H9 (cell line): ENCODE measurements around the gene CAB39. TPM values are rescaled to one million over a fixed set of nuclear protein-coding genes. Genes with fewer than 3 reads are reported as not detected.

Experiments
- DNase-seq: peaks from one replicate; pipeline ENCODE4 v3.0.0-alpha.2; 2017
- H2AFZ ChIP-seq: one replicate; pipeline ENCODE4 v1.6.1; 2013; ENCODE audit warnings: mild to moderate bottlenecking, low read length, control low read depth, moderate library complexity
- H2AK5ac ChIP-seq: 2 replicates; pipeline ENCODE4 v1.6.1; 2013; ENCODE audit warnings: low read length, control low read depth, mixed read lengths; ENCODE audit not compliant: insufficient read length
- H2BK120ac ChIP-seq: one replicate; pipeline ENCODE4 v1.6.1; 2013; ENCODE audit warnings: low read depth, mild to moderate bottlenecking, low read length, control low read depth, inconsistent platforms; ENCODE audit not compliant: poor library complexity, severe bottlenecking
- H2BK12ac ChIP-seq: 2 replicates; pipeline ENCODE4 v1.6.1; 2013; ENCODE audit warnings: low read length, control low read depth, mixed read lengths, low read depth; ENCODE audit not compliant: insufficient read length
- H2BK15ac ChIP-seq: 2 replicates; pipeline ENCODE4 v1.6.1; 2013; ENCODE audit warnings: low read depth, low read length, control low read depth
- H2BK20ac ChIP-seq: one replicate; pipeline ENCODE4 v1.6.1; 2013; ENCODE audit warnings: low read depth, mild to moderate bottlenecking, low read length, control low read depth, inconsistent platforms; ENCODE audit not compliant: poor library complexity, severe bottlenecking
- H2BK5ac ChIP-seq: 2 replicates; pipeline ENCODE4 v1.6.1; 2013; ENCODE audit warnings: low read length, control low read depth, mixed read lengths; ENCODE audit not compliant: insufficient read length
- H3K14ac ChIP-seq: 2 replicates; pipeline ENCODE4 v1.6.1; 2013; ENCODE audit warnings: low read length, control low read depth; ENCODE audit not compliant: insufficient read depth
- H3K18ac ChIP-seq: 2 replicates; pipeline ENCODE4 v1.6.1; 2013; ENCODE audit warnings: low read depth, mild to moderate bottlenecking, mixed read lengths, low read length, control low read depth; ENCODE audit not compliant: insufficient read length
- H3K23ac ChIP-seq: 2 replicates; pipeline ENCODE4 v1.6.1; 2013; ENCODE audit warnings: low read length, control low read depth, mixed read lengths, low read depth; ENCODE audit not compliant: insufficient read length
- H3K23me2 ChIP-seq: 2 replicates; pipeline ENCODE4 v1.6.1; 2013; ENCODE audit warnings: low read depth, mild to moderate bottlenecking, mixed read lengths, low read length, control low read depth; ENCODE audit not compliant: insufficient read length, poor library complexity, severe bottlenecking
- H3K27ac ChIP-seq: 2 replicates; pipeline ENCODE4 v1.5.1; 2013; ENCODE audit warnings: low read length, control low read depth, mixed read lengths, low read depth; ENCODE audit not compliant: insufficient read length
- H3K27me3 ChIP-seq: 2 replicates; pipeline ENCODE4 v1.6.1; 2013; ENCODE audit warnings: low read length, control low read depth, inconsistent platforms; ENCODE audit not compliant: insufficient read depth
- H3K4ac ChIP-seq: 2 replicates; pipeline ENCODE4 v1.6.1; 2013; ENCODE audit warnings: low read depth, mild to moderate bottlenecking, control low read depth, inconsistent platforms, low read length, moderate library complexity
- H3K4me1 ChIP-seq: 2 replicates; pipeline ENCODE4 v1.6.1; 2013; ENCODE audit warnings: low read length, control low read depth, inconsistent platforms; ENCODE audit not compliant: insufficient read depth
- H3K4me2 ChIP-seq: 2 replicates; pipeline ENCODE4 v1.6.1; 2013; ENCODE audit warnings: low read length, control low read depth, mixed read lengths; ENCODE audit not compliant: insufficient read length, insufficient read depth
- H3K56ac ChIP-seq: 2 replicates; pipeline ENCODE4 v1.6.1; 2013; ENCODE audit warnings: low read depth, mild to moderate bottlenecking, mixed read lengths, low read length, control low read depth; ENCODE audit not compliant: insufficient read length
- H3K79me1 ChIP-seq: 2 replicates; pipeline ENCODE4 v1.6.1; 2013; ENCODE audit warnings: low read depth, mild to moderate bottlenecking, moderate library complexity, low read length, control low read depth, inconsistent platforms; ENCODE audit not compliant: insufficient read depth, poor library complexity, severe bottlenecking
- H3K79me2 ChIP-seq: 2 replicates; pipeline ENCODE4 v1.6.1; 2013; ENCODE audit warnings: low read length, control low read depth, inconsistent platforms; ENCODE audit not compliant: insufficient read depth
- H3K9ac ChIP-seq: 2 replicates; pipeline ENCODE4 v1.6.1; 2013; ENCODE audit warnings: low read length, control low read depth, mixed read lengths; ENCODE audit not compliant: insufficient read length; ENCODE audit errors: extremely low read depth
- H3K9me3 ChIP-seq: one replicate; pipeline ENCODE4 v1.6.1; 2013; ENCODE audit warnings: low read depth, low read length, inconsistent platforms; ENCODE audit not compliant: control insufficient read depth
- H3T11ph ChIP-seq: one replicate; pipeline ENCODE4 v1.6.1; 2013; ENCODE audit warnings: mild to moderate bottlenecking, low read length, control low read depth, inconsistent platforms
- H4K20me1 ChIP-seq: one replicate; pipeline ENCODE4 v1.6.1; 2013; ENCODE audit not compliant: control insufficient read depth, insufficient read length, insufficient read depth
- H4K5ac ChIP-seq: 2 replicates; pipeline ENCODE4 v1.6.1; 2013; ENCODE audit warnings: low read depth, mild to moderate bottlenecking, mixed read lengths, low read length, control low read depth; ENCODE audit not compliant: insufficient read length
- H4K8ac ChIP-seq: replicated peaks from 2 replicates; pipeline ENCODE4 v1.6.1; 2013; ENCODE audit warnings: low read length, control low read depth, mixed read lengths, low read depth; ENCODE audit not compliant: insufficient read length
- H4K91ac ChIP-seq: 2 replicates; pipeline ENCODE4 v1.6.1; 2013; ENCODE audit warnings: low read depth, mild to moderate bottlenecking, moderate library complexity, mixed read lengths, low read length, control low read depth; ENCODE audit not compliant: insufficient read length
- H3K27ac Mint-ChIP-seq, 3 experiments: 2 replicates in 2 of 3; 3 replicates in 1 of 3; pipeline ENCODE4 v1.8.0; 2020 to 2021; ENCODE audit warnings: mixed read lengths in 3 of 3, mild to moderate bottlenecking in 1 of 3, moderate library complexity in 1 of 3
- H3K27me3 Mint-ChIP-seq: 2 replicates; pipeline ENCODE4 v1.8.0; 2021; ENCODE audit warnings: low read depth, mild to moderate bottlenecking, moderate library complexity, mixed read lengths
- H3K36me3 Mint-ChIP-seq, 3 experiments: 2 replicates in 2 of 3; 3 replicates in 1 of 3; pipeline ENCODE4 v1.8.0; 2020 to 2021; ENCODE audit warnings: low read depth in 3 of 3, mixed read lengths in 3 of 3; ENCODE audit not compliant: insufficient read depth in 1 of 3
- H3K4me1 Mint-ChIP-seq, 2 experiments: 2 replicates each; pipeline ENCODE4 v1.8.0; 2020; ENCODE audit warnings: mixed read lengths in 2 of 2
- H3K4me3 Mint-ChIP-seq, 2 experiments: 2 replicates in 1 of 2; 3 replicates in 1 of 2; pipeline ENCODE4 v1.8.0; 2020 to 2021; ENCODE audit warnings: mild to moderate bottlenecking in 2 of 2, mixed read lengths in 2 of 2, moderate library complexity in 1 of 2
- H3K9me3 Mint-ChIP-seq, 2 experiments: 2 replicates in 1 of 2; 3 replicates in 1 of 2; pipeline ENCODE4 v1.8.0; 2020; ENCODE audit warnings: mild to moderate bottlenecking in 2 of 2, mixed read lengths in 2 of 2, moderate library complexity in 1 of 2
- CTCF ChIP-seq: fragments of 200-600 bp; sonication (generic); conservative IDR thresholded peaks from 3 replicates; pipeline ENCODE4 v1.8.0; 2021; ENCODE audit warnings: antibody characterized with exemption, mild to moderate bottlenecking
- WGBS: extraction: QIAGEN DNeasy Blood & Tissue Kit; methylation state at CpG from one replicate; pipeline ENCODE4 v1.1.7; 2013; ENCODE audit warnings: missing lambda C conversion rate, low lambda C conversion rate, mixed read lengths; ENCODE audit not compliant: insufficient read length; ENCODE audit errors: extremely low coverage; 5-methylcytosine and 5-hydroxymethylcytosine counted together
- total RNA-seq: library from RNA; stranded (reverse); gene quantifications from 2 replicates; pipeline ENCODE4 v1.2.1, GENCODE V29; 2021

Gene CAB39
- total RNA-seq, 1 experiment from 2014 or later, result 42.7 TPM

GRCh38 chr2:230774348-230774951, 61.8 kb downstream of the CAB39 start:
- Histone ChIP-seq H3T11ph (no peak overlapping the region), H2BK120ac (no peak overlapping the region), H3K27me3 (no peaks in the 10 kb centered on the region), H3K79me1 (no peaks in the 10 kb centered on the region), H3K4ac (no peak overlapping the region), H3K23ac (no peak overlapping the region), H4K20me1 (no peaks in the 10 kb centered on the region), H2BK12ac (no peak overlapping the region), H3K23me2 (no peaks in the 10 kb centered on the region), H3K4me1 (no peaks in the 10 kb centered on the region), H2AK5ac (no peak overlapping the region), H3K14ac (no peak overlapping the region), H3K27ac (no peak overlapping the region), H3K18ac (no peak overlapping the region), H3K9me3 (no peaks in the 10 kb centered on the region), H2AFZ (no peak overlapping the region), H4K91ac (no peak overlapping the region), H3K56ac (no peak overlapping the region), H4K5ac (no peak overlapping the region), H2BK20ac (no peak overlapping the region), H2BK15ac (no peak overlapping the region), H2BK5ac (no peak overlapping the region), H3K9ac (no peak overlapping the region), H3K4me2 (no peak overlapping the region), H4K8ac (no peak overlapping the region), H3K79me2 (no peaks in the 10 kb centered on the region; the same call in 1 of the 2 replicates)
- H3K36me3 Mint-ChIP-seq, result peaks cover 2 to 11% (median 8%) of the 10 kb centered on the region in 3 experiments; a peak in 4 of 7 replicates
- H3K27me3 Mint-ChIP-seq, result no peaks in the 10 kb centered on the region
- no peak for TF ChIP-seq CTCF
- H3K27ac Mint-ChIP-seq, result no peak overlapping the region
- H3K9me3 Mint-ChIP-seq, result no peaks in the 10 kb centered on the region
- no peak overlapping the region for H3K4me3 Mint-ChIP-seq
- no peak for DNase-seq
- WGBS, result no CpG with 5 or more reads among the region's 4 CpGs
- peaks cover 0 to 2% of the 10 kb centered on the region in 2 experiments; a peak in 2 of 4 replicates for H3K4me1 Mint-ChIP-seq
